Measurements from ENCODE around the gene NDUFV3.

Gene NDUFV3

GRCh38 chr21:42892931-42893755, at the start of gene NDUFV3:
NDUFV3 (plus strand) TSS chr21:42893309; CDS start chr21:42893334, 25 bp downstream.
- peak; percentile 89 for TF ChIP-seq POLR2A (IDR thresholded peaks at IDR 0.05; ENCODE audit: extremely low read depth, insufficient read length)
- peak; percentile 81; the same call in 1 of the 2 replicates for TF ChIP-seq MYC (IDR thresholded peaks at IDR 0.05; ENCODE audit: low read depth, low read length)
- TF ChIP-seq, protein P1, sequence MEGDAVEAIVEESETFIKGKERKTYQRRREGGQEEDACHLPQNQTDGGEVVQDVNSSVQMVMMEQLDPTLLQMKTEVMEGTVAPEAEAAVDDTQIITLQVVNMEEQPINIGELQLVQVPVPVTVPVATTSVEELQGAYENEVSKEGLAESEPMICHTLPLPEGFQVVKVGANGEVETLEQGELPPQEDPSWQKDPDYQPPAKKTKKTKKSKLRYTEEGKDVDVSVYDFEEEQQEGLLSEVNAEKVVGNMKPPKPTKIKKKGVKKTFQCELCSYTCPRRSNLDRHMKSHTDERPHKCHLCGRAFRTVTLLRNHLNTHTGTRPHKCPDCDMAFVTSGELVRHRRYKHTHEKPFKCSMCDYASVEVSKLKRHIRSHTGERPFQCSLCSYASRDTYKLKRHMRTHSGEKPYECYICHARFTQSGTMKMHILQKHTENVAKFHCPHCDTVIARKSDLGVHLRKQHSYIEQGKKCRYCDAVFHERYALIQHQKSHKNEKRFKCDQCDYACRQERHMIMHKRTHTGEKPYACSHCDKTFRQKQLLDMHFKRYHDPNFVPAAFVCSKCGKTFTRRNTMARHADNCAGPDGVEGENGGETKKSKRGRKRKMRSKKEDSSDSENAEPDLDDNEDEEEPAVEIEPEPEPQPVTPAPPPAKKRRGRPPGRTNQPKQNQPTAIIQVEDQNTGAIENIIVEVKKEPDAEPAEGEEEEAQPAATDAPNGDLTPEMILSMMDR (IDR thresholded peaks at IDR 0.05; ENCODE audit: low read depth, low read length) = no peak
- TF ChIP-seq, protein P2, sequence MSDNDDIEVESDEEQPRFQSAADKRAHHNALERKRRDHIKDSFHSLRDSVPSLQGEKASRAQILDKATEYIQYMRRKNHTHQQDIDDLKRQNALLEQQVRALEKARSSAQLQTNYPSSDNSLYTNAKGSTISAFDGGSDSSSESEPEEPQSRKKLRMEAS (IDR thresholded peaks at IDR 0.05; ENCODE audit: low read depth, low read length) = peak; percentile 52
- peak within 1 kb of the TSS; percentile 72 for H3K4me3 ChIP-seq (ENCODE audit: low read depth, low read length)
- DNase-seq (ENCODE audit: low read depth) = peak; percentile 98

GRCh38 chr21:42844411-42845113, 48.5 kb upstream of the NDUFV3 start:
- TF ChIP-seq MYC (IDR thresholded peaks at IDR 0.05; ENCODE audit: low read depth, low read length) (no peak), POLR2A (IDR thresholded peaks at IDR 0.05; ENCODE audit: extremely low read depth, insufficient read length) (no peak)
- TF ChIP-seq, protein P1 (IDR thresholded peaks at IDR 0.05; ENCODE audit: low read depth, low read length) = no peak
- TF ChIP-seq, protein P2 (IDR thresholded peaks at IDR 0.05; ENCODE audit: low read depth, low read length) = no peak
- DNase-seq (ENCODE audit: low read depth) = no peak
- no peak overlapping the region for H3K4me3 ChIP-seq (ENCODE audit: low read depth, low read length)

DNA sequence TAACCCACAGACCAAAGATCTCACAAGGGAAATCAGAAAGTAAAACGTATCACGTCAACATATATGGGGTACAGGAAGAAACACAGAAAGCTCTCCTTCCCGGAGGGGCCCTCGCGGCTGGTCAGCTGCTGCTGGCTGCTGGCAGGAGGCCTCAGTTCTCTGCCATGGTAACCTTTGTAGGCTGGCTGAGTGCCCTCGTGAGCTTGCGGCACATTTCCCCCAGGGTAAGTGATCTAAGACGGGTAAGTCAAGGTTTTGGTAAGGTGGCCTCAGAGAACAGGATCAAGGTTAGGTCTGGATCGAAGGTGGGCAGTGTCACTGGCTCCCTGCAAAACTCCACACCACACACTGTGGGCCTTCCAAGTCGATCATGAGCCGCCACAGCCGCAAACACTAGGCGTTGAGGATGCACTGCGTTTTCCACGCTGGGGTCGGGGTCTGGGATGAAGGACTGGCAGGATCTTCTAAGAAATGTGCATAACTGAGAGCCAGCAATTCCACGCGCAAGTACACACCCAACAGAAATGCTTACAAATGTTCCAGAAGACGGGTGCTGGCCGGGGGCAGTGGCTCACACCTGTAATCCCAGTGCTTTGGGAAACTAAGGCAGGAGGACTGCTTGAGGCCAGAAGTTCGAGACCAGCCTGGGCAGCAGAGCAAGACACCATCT, 47.7 kb upstream of the NDUFV3 start:
- H3K4me3 ChIP-seq (ENCODE audit: low read depth, low read length) = no peak overlapping the region
- TF ChIP-seq, protein P1 (IDR thresholded peaks at IDR 0.05; ENCODE audit: low read depth, low read length) = no peak
- TF ChIP-seq, protein P2 (IDR thresholded peaks at IDR 0.05; ENCODE audit: low read depth, low read length) = no peak
- TF ChIP-seq POLR2A (IDR thresholded peaks at IDR 0.05; ENCODE audit: extremely low read depth, insufficient read length) = no peak

DNA sequence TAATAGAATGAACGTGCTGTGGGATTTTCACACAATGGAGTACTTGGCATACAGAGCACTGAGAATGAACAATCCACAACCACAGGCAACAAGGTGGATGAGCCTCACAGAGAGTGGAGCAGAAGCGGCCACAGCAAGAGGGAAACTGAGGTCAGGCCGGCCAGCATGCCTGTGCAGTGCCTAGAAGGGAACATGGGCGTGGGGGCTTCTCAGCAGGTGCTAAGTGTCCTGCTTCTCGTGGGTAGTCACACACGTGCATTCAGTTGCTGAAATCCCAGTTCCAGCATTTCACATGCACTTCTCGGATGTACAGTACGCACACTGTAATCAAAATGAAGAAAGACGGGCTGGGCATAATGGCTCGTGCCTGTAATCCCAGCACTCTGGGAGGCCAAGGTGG, 46.9 kb upstream of the NDUFV3 start:
- TF ChIP-seq, protein P2 (IDR thresholded peaks at IDR 0.05; ENCODE audit: low read depth, low read length) = no peak
- TF ChIP-seq MYC (IDR thresholded peaks at IDR 0.05; ENCODE audit: low read depth, low read length) = no peak
- TF ChIP-seq, protein P1 (IDR thresholded peaks at IDR 0.05; ENCODE audit: low read depth, low read length) = no peak
- TF ChIP-seq POLR2A (IDR thresholded peaks at IDR 0.05; ENCODE audit: extremely low read depth, insufficient read length) = no peak
- DNase-seq (ENCODE audit: low read depth) = no peak
- H3K4me3 ChIP-seq (ENCODE audit: low read depth, low read length) = no peak overlapping the region

More for the DNA sequence above, 47.7 kb upstream of the NDUFV3 start:
- no peak for DNase-seq (ENCODE audit: low read depth)

DNA sequence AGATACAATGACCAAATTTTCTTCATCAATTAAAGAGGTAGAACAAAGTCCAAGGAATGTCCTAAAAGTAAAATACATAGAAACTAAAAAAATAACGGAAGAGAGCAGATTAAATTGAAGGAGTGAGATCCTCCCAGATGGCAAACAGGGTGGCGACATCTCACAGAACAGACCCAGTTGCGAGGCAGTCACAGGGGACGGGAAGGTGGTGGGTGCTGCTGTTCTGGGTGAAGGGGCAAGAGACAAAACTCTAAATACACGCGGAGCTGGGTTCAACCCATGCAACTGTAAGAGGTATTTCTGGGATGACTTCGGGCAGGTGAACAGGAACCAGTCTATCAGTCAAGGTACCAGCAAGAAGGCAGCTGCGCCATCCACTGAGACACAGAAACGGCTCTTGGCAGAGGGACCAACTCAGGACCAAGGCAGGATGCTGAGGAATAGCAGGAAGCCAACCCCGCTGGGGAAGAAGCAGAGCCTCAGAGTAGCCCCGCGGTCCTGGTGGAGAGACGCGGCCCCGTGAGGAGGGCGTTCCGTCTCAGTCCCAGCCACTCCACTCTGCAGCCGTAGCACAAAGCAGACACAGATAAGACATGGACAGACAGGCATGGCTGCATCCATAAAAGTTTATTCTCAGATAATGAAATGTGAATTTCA, 45.9 kb upstream of the NDUFV3 start:
- TF ChIP-seq, protein P1 (IDR thresholded peaks at IDR 0.05; ENCODE audit: low read depth, low read length) = no peak
- TF ChIP-seq POLR2A (IDR thresholded peaks at IDR 0.05; ENCODE audit: extremely low read depth, insufficient read length) = no peak
- TF ChIP-seq MYC (IDR thresholded peaks at IDR 0.05; ENCODE audit: low read depth, low read length) = no peak
- TF ChIP-seq, protein P2 (IDR thresholded peaks at IDR 0.05; ENCODE audit: low read depth, low read length) = no peak
- no peak overlapping the region for H3K4me3 ChIP-seq (ENCODE audit: low read depth, low read length)
- DNase-seq (ENCODE audit: low read depth) = no peak
